H1 (cell line): ENCODE results near the gene KCTD16. TPM values are rescaled to one million over a fixed set of nuclear protein-coding genes. Genes with fewer than 3 reads are reported as not detected.

Source experiments
- CHD7 ChIP-seq: fragments of 300-600 bp; sonication (generic); IDR thresholded peaks from 2 replicates; pipeline ENCODE4 v1.7.1; 2012; ENCODE audit warnings: low read length, moderate library complexity, mild to moderate bottlenecking, inconsistent platforms; ENCODE audit not compliant: insufficient replicate concordance
- polyA plus RNA-seq, 7 experiments: library from polyadenylated mRNA; depleted of rRNA in 3 of 7; stranded (reverse) in 5 of 7; unstranded in 2 of 7; fragments of >200 nt in 5 of 7; fragments of 200-250 nt in 2 of 7; gene quantifications; 1 replicate in 5 of 7; 2 replicates in 1 of 7; 4 replicates in 1 of 7; pipeline versions ENCODE4 v1.2.1 to v1.2.3, GENCODE V29; 2011 to 2013; ENCODE audit warnings: missing spikeins in 2 of 7, mixed read lengths in 2 of 7
- total RNA-seq: library from RNA; stranded (reverse); fragmentation: NEBNext Ultra II Directional; extraction: Animal tissue kit (Norgen Biotek cat#: 25700); gene quantifications from 2 replicates; pipeline ENCODE4 v1.2.1, GENCODE V29; 2021

Gene KCTD16
- total and polyA plus RNA-seq, 2 of the 8 experiments (the other 6 are each of a cell fraction or from before 2014, with no cell fraction given) = 0.03 to 0.24 TPM

DNA sequence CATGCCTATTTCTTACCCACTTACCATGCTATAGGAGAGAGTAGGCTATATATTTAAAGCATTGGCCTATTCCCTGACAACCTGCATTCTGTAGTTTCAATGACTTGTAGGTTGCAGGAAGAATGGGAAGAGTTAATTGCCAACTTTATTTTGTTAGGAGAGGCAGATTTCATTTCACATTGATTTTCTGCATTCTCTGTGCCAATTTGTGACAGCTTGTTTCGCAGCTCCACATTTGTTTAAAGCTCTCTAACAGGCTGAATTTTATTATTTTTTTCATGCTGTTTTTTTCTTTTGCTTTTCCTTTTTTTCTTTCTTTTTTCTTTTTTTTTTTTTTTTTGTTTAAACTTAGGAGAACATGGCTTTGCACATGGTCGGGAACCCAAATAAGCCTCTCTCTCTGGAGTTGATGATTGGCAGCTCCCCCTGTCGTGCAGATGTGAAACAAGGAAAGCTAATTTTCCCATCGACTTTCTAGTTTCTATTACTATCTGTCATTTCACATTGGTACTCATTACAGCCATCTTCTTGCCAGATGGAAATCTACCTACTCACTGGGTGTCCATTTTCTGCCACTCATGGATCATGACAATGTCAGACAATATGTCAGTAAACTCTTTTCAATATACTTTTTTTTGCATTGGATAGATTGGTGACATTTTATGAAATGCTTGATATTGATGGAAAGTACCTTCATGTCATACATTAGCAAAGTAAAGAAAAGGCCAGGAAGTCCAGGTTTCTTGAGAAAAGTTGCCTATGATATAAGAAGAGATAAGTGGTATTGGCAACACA is 223.2 kb downstream of the KCTD16 start (continued):
- TF ChIP-seq CHD7 = no peak
